Spleen (tissue), 11 donors: ENCODE data around the gene AGK. TPM values are rescaled to one million over a fixed set of nuclear protein-coding genes. Genes with fewer than 3 reads are reported as not detected.

Experiments used
- DNase-seq: peaks from one replicate; pipeline ENCODE4 v3.0.0-alpha.2; 2020
- H3K27ac ChIP-seq, 8 donors: fragments of 200-600 bp; sonication (generic) in 7 of 8; 1 replicate in 4 of 8; 2 replicates in 4 of 8; pipeline versions ENCODE4 v1.5.0 to v1.8.0; 2016 to 2021; ENCODE audit warnings: inconsistent platforms in 4 of 8, mild to moderate bottlenecking in 4 of 8, moderate library complexity in 1 of 8
- H3K27me3 ChIP-seq, 7 donors: fragments of 200-600 bp; sonication (generic) in 6 of 7; replicated peaks in 1 of 7; 1 replicate in 4 of 7; 2 replicates in 3 of 7; pipeline versions ENCODE4 v1.5.0 to v1.8.0; 2016 to 2021; ENCODE audit warnings: inconsistent platforms in 3 of 7, mild to moderate bottlenecking in 1 of 7
- H3K36me3 ChIP-seq, 6 donors: fragments of 200-600 bp; sonication (generic) in 5 of 6; 1 replicate in 4 of 6; 2 replicates in 2 of 6; pipeline versions ENCODE4 v1.5.0 to v1.8.0; 2016 to 2021; ENCODE audit warnings: inconsistent platforms in 2 of 6
- H3K4me1 ChIP-seq, 6 donors: fragments of 200-600 bp; sonication (generic) in 5 of 6; 1 replicate in 3 of 6; 2 replicates in 3 of 6; pipeline versions ENCODE4 v1.5.0 to v1.8.0; 2016 to 2021; ENCODE audit warnings: inconsistent platforms in 3 of 6
- H3K4me3 ChIP-seq, 8 donors: fragments of 200-600 bp; sonication (generic) in 7 of 8; 1 replicate in 4 of 8; 2 replicates in 4 of 8; pipeline versions ENCODE4 v1.5.0 to v1.8.0; 2016 to 2021; ENCODE audit warnings: inconsistent platforms in 4 of 8, mild to moderate bottlenecking in 4 of 8, moderate library complexity in 2 of 8
- H3K9me3 ChIP-seq, 8 donors: fragments of 200-600 bp; sonication (generic) in 7 of 8; 1 replicate in 4 of 8; 2 replicates in 4 of 8; pipeline versions ENCODE4 v1.5.0 to v1.8.0; 2016 to 2021; ENCODE audit warnings: inconsistent platforms in 4 of 8
- POLR2A ChIP-seq, 3 donors: fragments of 450-650 bp; IDR thresholded peaks; one replicate each; pipeline ENCODE4 v1.5.1; 2017; ENCODE audit warnings: antibody characterized with exemption in 3 of 3, mild to moderate bottlenecking in 1 of 3
- POLR2AphosphoS5 ChIP-seq, 3 donors: sonication (generic); formaldehyde crosslinking; IDR thresholded peaks; one replicate each; pipeline ENCODE4 v1.5.1; 2017; ENCODE audit warnings: antibody characterized with exemption in 3 of 3
- WGBS, 5 donors: extraction: QIAGEN DNeasy Blood & Tissue Kit in 3 of 5; methylation state at CpG; one replicate each; pipeline versions ENCODE4 v1.1.5 to v1.1.7; 2013 to 2018; 5-methylcytosine and 5-hydroxymethylcytosine counted together
- intact Hi-C: fragments of 100-400 bp; cut with DNase I; formaldehyde crosslinking; loops from one replicate; pipeline ENCODE4 v1.15.0; 2023; ENCODE audit warnings: low total_unique reads
- polyA plus RNA-seq, 3 donors: library from polyadenylated mRNA; stranded (reverse); fragments of 200-250 nt; gene quantifications; one replicate each; pipeline ENCODE4 v1.2.1, GENCODE V29; 2013
- total RNA-seq, 7 donors: library from RNA; depleted of rRNA in 3 of 7; stranded (reverse); fragments of >200 nt in 3 of 7; fragmentation: NEBNext Ultra II Directional in 4 of 7; extraction: Animal tissue kit (Norgen Biotek cat#: 25700) in 4 of 7; gene quantifications; one replicate each; pipeline versions ENCODE4 v1.1.0 to v1.2.1, GENCODE V29; 2016 to 2021
- TF ChIP-seq, protein P1 (sequence below), 11 experiments: fragments of 200-600 bp in 7 of 11; fragments of 450-650 bp in 4 of 11; sonication (generic) in 4 of 11; IDR thresholded peaks in 8 of 11; conservative IDR thresholded peaks in 3 of 11; 1 replicate in 7 of 11; 2 replicates in 4 of 11; pipeline versions ENCODE4 v1.4.0 to v1.8.0; 2016 to 2021; ENCODE audit warnings: antibody characterized with exemption in 11 of 11, inconsistent platforms in 4 of 11, mild to moderate bottlenecking in 1 of 11
- donor health status: healthy with polysubstance abuse.
- donor health status: DM: no; HTN: no; CAD: no; lungs with moderate emphysema.
- donor health status: DM: no; HTN: no; CAD: no.
- donor health status: Bipolar disorder and iron deficiency.
- donor health status: healthy.
- donor health status: DM: no; HTN: no; CAD: no.
- donor health status: DM: yes; HTN: yes; CAD: no.

Gene AGK
- total and polyA plus RNA-seq, 10 donors: 11.0 to 35.5 (median 24.0) TPM

- TF ChIP-seq POLR2A (IDR thresholded peaks at IDR 0.05) (no peak), POLR2AphosphoS5 (IDR thresholded peaks at IDR 0.05) (no peak)
- TF ChIP-seq, protein P1, sequence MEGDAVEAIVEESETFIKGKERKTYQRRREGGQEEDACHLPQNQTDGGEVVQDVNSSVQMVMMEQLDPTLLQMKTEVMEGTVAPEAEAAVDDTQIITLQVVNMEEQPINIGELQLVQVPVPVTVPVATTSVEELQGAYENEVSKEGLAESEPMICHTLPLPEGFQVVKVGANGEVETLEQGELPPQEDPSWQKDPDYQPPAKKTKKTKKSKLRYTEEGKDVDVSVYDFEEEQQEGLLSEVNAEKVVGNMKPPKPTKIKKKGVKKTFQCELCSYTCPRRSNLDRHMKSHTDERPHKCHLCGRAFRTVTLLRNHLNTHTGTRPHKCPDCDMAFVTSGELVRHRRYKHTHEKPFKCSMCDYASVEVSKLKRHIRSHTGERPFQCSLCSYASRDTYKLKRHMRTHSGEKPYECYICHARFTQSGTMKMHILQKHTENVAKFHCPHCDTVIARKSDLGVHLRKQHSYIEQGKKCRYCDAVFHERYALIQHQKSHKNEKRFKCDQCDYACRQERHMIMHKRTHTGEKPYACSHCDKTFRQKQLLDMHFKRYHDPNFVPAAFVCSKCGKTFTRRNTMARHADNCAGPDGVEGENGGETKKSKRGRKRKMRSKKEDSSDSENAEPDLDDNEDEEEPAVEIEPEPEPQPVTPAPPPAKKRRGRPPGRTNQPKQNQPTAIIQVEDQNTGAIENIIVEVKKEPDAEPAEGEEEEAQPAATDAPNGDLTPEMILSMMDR (IDR thresholded peaks at IDR 0.05 in 8 of 11, conservative IDR thresholded peaks at IDR 0.05 in 3 of 11): no peak
Observed at GRCh38 chr7:141571059-141571458, 19.8 kb downstream of the AGK start.

GRCh38 chr7:141572175-141572574 is 21.0 kb downstream of the AGK start:
- intact Hi-C loops: no loop called here
- no peak for DNase-seq
- no peak overlapping the region for H3K4me3 ChIP-seq
- H3K4me1 ChIP-seq: no peaks in the 10 kb centered on the region
- H3K9me3 ChIP-seq: peaks cover 0 to 27% (median 25%) of the 10 kb centered on the region in 8 donors
- TF ChIP-seq POLR2A (IDR thresholded peaks at IDR 0.05) (no peak), POLR2AphosphoS5 (IDR thresholded peaks at IDR 0.05) (no peak)
- TF ChIP-seq, protein P1 (IDR thresholded peaks at IDR 0.05 in 8 of 11, conservative IDR thresholded peaks at IDR 0.05 in 3 of 11): no peak
- no peak overlapping the region for H3K27ac ChIP-seq
- no peaks in the 10 kb centered on the region for H3K27me3 ChIP-seq
- peaks cover 3 to 92% (median 16%) of the 10 kb centered on the region in 6 donors for H3K36me3 ChIP-seq

More at GRCh38 chr7:141571059-141571458, 19.8 kb downstream of the AGK start:
- Histone ChIP-seq H3K36me3 (peaks cover 0 to 92% (median 24%) of the 10 kb centered on the region in 6 donors), H3K4me3 (no peak overlapping the region), H3K27ac (no peak overlapping the region), H3K9me3 (peaks cover 0 to 17% (median 15%) of the 10 kb centered on the region in 8 donors), H3K27me3 (no peaks in the 10 kb centered on the region), H3K4me1 (no peaks in the 10 kb centered on the region)
- no peak for DNase-seq
- intact Hi-C loops: no loop called here
- 94 to 100% (median 97%) methylated on average over 1 of the region's 1 CpG for WGBS, 5 donors

DNA sequence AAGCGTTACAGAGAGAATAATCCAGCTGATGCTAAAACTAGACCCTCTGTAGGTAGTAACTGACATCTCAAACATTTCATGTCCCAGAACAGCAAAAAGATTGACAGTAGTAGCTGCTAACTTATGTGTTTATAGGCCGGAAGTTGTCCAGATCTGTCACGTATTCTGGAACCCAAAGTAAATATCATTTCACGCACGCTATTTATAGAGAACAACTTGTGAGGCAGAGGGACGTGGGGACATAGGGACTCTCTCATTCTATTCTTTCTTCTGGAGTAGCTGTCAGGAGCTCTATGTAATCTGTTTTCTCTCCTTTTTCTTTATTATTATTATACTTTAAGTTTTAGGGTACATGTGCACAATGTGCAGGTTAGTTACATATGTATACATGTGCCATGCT is 22.3 kb downstream of the AGK start:
- H3K27ac ChIP-seq: no peak overlapping the region
- H3K36me3 ChIP-seq: peaks cover 4 to 83% (median 12%) of the 10 kb centered on the region in 6 donors
- H3K4me3 ChIP-seq: no peak overlapping the region
- DNase-seq: no peak
- TF ChIP-seq, protein P1 (IDR thresholded peaks at IDR 0.05 in 8 of 11, conservative IDR thresholded peaks at IDR 0.05 in 3 of 11): no peak
- TF ChIP-seq POLR2A (IDR thresholded peaks at IDR 0.05) (no peak), POLR2AphosphoS5 (IDR thresholded peaks at IDR 0.05) (no peak)
- peaks cover 0 to 34% (median 28%) of the 10 kb centered on the region in 8 donors for H3K9me3 ChIP-seq
- H3K4me1 ChIP-seq: no peaks in the 10 kb centered on the region
- 96 to 98% (median 96%) methylated on average over 6 of the region's 6 CpGs for WGBS, 5 donors
- no peaks in the 10 kb centered on the region for H3K27me3 ChIP-seq
- intact Hi-C loops: no loop called here

DNA sequence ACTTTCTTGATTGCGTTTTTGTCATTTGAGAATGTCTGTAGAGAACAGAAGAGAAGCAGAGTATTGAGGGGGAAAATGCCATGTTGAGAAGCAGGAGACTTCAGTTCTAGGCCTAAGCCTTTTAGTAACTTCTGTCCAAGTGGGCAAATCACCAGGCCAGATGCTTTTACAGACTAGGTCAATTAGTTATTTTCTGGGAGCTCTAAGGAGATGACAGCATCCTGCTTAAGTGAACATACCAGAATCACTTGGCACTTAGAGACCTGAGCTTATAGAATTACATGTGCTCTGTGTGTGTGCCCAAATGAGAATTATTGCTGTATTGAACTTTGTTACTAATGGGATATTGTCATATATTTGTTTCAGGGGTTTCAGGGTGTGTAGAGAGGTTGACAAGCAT is 24.0 kb downstream of the AGK start:
- TF ChIP-seq, protein P1 (IDR thresholded peaks at IDR 0.05 in 8 of 11, conservative IDR thresholded peaks at IDR 0.05 in 3 of 11): no peak
- TF ChIP-seq POLR2AphosphoS5 (IDR thresholded peaks at IDR 0.05): no peak
- no peak for TF ChIP-seq POLR2A (IDR thresholded peaks at IDR 0.05)
- intact Hi-C loops: no loop called here
- no peaks in the 10 kb centered on the region for H3K27me3 ChIP-seq
- H3K36me3 ChIP-seq: peaks cover 0 to 76% (median 10%) of the 10 kb centered on the region in 6 donors
- no peaks in the 10 kb centered on the region for H3K4me1 ChIP-seq
- H3K27ac ChIP-seq: no peak overlapping the region
- 95 to 100% (median 100%) methylated on average over 1 of the region's 1 CpG for WGBS, 5 donors
- DNase-seq: no peak
- peaks cover 4 to 51% (median 44%) of the 10 kb centered on the region in 8 donors for H3K9me3 ChIP-seq
- no peak overlapping the region for H3K4me3 ChIP-seq
